CD4-positive, alpha-beta T cell (primary cell): Measurements from ENCODE around the gene KIAA1328. TPM values are rescaled to one million over a fixed set of nuclear protein-coding genes. Genes with fewer than 3 reads are reported as not detected.

Source experiments
- ATAC-seq: fragments of 200-7000 bp; cut with Tn5 transposase; one replicate; pipeline ENCODE4 v1.10.0; 2022; ENCODE audit warnings: mild to moderate bottlenecking; ENCODE audit not compliant: poor library complexity
- CTCF ChIA-PET: fragments of 350-600 bp; sonication (Branson Sonifier 250); formaldehyde crosslinking; loops from one replicate; lab custom pipeline; 2021; ENCODE audit warnings: antibody characterized with exemption, inconsistent platforms; lab: Charles Lee
- POLR2A ChIA-PET: fragments of 350-600 bp; sonication (Branson Sonifier 250); formaldehyde crosslinking; loops from one replicate; lab custom pipeline; 2021; ENCODE audit warnings: antibody characterized with exemption, inconsistent platforms; lab: Charles Lee
- DNase-seq, 14 experiments: peaks; one replicate each; pipeline ENCODE4 v3.0.0-alpha.2; 2013 to 2020; ENCODE audit warnings: mixed read lengths in 2 of 14
- H3K27ac ChIP-seq, 2 donors: one replicate each; pipeline versions ENCODE4 v1.5.1 to v1.7.0; 2013; ENCODE audit warnings: low read length in 2 of 2, low read depth in 1 of 2, mild to moderate bottlenecking in 1 of 2
- H3K27me3 ChIP-seq, 2 experiments: 1 replicate in 1 of 2; 2 replicates in 1 of 2; pipeline versions ENCODE4 v1.6.1 to v1.7.0; 2013; ENCODE audit warnings: low read length in 2 of 2, control low read depth in 1 of 2, mild to moderate bottlenecking in 1 of 2, moderate library complexity in 1 of 2; ENCODE audit not compliant: insufficient read depth in 2 of 2, control insufficient read depth in 1 of 2
- H3K36me3 ChIP-seq: one replicate; pipeline ENCODE4 v1.6.1; 2013; ENCODE audit warnings: low read length, control low read depth; ENCODE audit not compliant: insufficient read depth
- H3K4me1 ChIP-seq: one replicate; pipeline ENCODE4 v1.6.1; 2013; ENCODE audit warnings: low read length, control low read depth; ENCODE audit not compliant: insufficient read depth
- H3K4me3 ChIP-seq: one replicate; pipeline ENCODE4 v1.5.1; 2013; ENCODE audit warnings: mild to moderate bottlenecking, low read length, moderate library complexity
- H3K9me3 ChIP-seq, 2 experiments: 1 replicate in 1 of 2; 2 replicates in 1 of 2; pipeline versions ENCODE4 v1.6.1 to v1.7.0; 2013; ENCODE audit warnings: low read length in 2 of 2, mild to moderate bottlenecking in 2 of 2, control low read depth in 1 of 2, moderate library complexity in 1 of 2; ENCODE audit not compliant: control insufficient read depth in 1 of 2, insufficient read depth in 1 of 2
- H3K27ac Mint-ChIP-seq: one replicate; pipeline ENCODE4 v1.8.0; 2020; ENCODE audit warnings: mixed read lengths
- H3K27me3 Mint-ChIP-seq: one replicate; pipeline ENCODE4 v1.8.0; 2021; ENCODE audit warnings: mixed read lengths
- H3K36me3 Mint-ChIP-seq: one replicate; pipeline ENCODE4 v1.8.0; 2021; ENCODE audit warnings: low read depth, mixed read lengths
- H3K4me1 Mint-ChIP-seq: one replicate; pipeline ENCODE4 v1.8.0; 2021; ENCODE audit warnings: low read depth, mixed read lengths
- H3K4me3 Mint-ChIP-seq: one replicate; pipeline ENCODE4 v1.8.0; 2020; ENCODE audit warnings: mild to moderate bottlenecking, mixed read lengths
- H3K9me3 Mint-ChIP-seq: one replicate; pipeline ENCODE4 v1.8.0; 2020; ENCODE audit warnings: mixed read lengths
- intact Hi-C, 2 experiments: fragments of 100-400 bp; cut with DNase I in 1 of 2; cut with micrococcal nuclease in 1 of 2; formaldehyde crosslinking; loops; one replicate each; pipeline versions ENCODE4 v1.15.1 to v1.9.0; 2023 to 2025; cut with DNase I, micrococcal nuclease
- total RNA-seq, 174 experiments: library from RNA in 2 of 174; stranded (reverse) in 2 of 174; gene quantifications; one replicate each; pipeline ENCODE4 v1.2.3 and lab custom pipeline; 2021 to 2026
- TF ChIP-seq, protein P1 (sequence below): fragments of 200-600 bp; IDR thresholded peaks from one replicate; pipeline ENCODE4 v1.8.0; 2022; ENCODE audit warnings: antibody characterized with exemption, mild to moderate bottlenecking

Gene KIAA1328
- total RNA-seq, 2 experiments from 2014 or later, result 8.7 to 9.4 TPM

DNA sequence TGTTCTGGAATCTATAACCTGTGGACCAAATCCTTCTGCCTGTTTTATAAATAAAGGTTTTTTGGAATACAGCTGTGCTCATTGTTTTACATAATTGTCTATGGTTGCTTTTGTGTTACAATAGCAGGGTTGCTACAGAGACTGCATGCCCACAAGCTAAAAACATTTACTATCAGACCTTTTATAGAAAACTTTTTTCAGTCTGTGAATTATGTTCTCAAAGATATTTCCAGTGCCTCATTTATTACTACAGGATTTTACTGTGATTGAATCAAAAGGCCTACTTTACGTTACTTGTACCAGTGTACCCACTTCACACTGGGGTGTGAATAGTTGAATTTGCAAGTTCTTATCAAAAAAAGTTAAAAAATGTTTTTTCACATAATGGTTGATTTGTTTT lies 7.0 kb downstream of the KIAA1328 start:
- no peaks in the 10 kb centered on the region for H3K4me1 ChIP-seq
- DNase-seq (no peak), ATAC-seq (no peak)
- ChIA-PET POLR2A (no interaction called here), CTCF (no interaction called here)
- H3K4me3 ChIP-seq, result no peak overlapping the region
- Mint-ChIP-seq H3K27me3 (no peaks in the 10 kb centered on the region), H3K27ac (no peak overlapping the region), H3K4me3 (no peak overlapping the region), H3K4me1 (peaks cover 13% of the 10 kb centered on the region), H3K36me3 (peaks cover 56% of the 10 kb centered on the region), H3K9me3 (no peaks in the 10 kb centered on the region)
- TF ChIP-seq, protein P1, sequence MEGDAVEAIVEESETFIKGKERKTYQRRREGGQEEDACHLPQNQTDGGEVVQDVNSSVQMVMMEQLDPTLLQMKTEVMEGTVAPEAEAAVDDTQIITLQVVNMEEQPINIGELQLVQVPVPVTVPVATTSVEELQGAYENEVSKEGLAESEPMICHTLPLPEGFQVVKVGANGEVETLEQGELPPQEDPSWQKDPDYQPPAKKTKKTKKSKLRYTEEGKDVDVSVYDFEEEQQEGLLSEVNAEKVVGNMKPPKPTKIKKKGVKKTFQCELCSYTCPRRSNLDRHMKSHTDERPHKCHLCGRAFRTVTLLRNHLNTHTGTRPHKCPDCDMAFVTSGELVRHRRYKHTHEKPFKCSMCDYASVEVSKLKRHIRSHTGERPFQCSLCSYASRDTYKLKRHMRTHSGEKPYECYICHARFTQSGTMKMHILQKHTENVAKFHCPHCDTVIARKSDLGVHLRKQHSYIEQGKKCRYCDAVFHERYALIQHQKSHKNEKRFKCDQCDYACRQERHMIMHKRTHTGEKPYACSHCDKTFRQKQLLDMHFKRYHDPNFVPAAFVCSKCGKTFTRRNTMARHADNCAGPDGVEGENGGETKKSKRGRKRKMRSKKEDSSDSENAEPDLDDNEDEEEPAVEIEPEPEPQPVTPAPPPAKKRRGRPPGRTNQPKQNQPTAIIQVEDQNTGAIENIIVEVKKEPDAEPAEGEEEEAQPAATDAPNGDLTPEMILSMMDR, result no peak
- H3K27me3 ChIP-seq, result no peaks in the 10 kb centered on the region
- H3K27ac ChIP-seq, result no peak overlapping the region
- intact Hi-C loops, result no loop called here
- no peaks in the 10 kb centered on the region for H3K9me3 ChIP-seq
- peaks cover 19% of the 10 kb centered on the region for H3K36me3 ChIP-seq

DNA sequence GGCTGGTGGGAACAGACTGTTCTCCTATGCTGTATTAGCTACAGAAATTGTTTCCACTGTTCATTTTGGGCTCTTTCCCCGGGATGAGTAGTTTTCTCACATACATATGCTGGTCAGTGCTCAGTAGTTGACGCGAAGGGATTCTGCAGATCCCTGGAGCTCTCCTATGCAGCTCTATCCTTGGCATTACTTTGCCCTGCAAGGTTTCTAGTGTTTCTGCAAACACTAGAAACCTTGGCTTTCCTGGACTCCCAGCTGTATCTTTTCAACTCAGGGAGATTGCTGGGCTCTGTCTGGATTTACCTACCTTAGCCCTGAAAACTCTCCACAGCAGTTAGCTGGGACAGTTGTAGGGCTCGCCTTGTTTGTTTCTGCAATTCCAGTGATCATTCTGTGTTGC lies 10.9 kb downstream of the KIAA1328 start:
- POLR2A ChIA-PET, result no interaction called here

DNA sequence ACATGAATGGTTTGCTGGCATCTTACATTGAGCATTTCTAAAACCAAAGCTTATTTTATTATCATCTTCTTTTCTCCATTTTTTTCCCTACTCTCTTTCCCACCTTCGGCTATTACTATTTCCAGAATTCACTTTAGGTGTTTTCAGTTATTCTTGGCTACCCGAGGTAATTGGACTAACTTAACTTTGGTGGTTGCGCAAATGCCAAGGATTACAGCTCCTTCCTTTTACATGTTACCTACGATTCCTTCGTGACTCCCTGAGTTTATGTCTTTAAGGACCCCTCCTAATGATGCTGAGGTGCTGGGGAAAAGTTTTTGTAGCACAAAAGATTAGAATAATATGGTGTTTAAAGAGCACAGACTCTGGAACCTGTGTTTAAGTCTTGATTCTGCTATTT lies 14.3 kb downstream of the KIAA1328 start:
- Mint-ChIP-seq H3K27ac (no peak overlapping the region), H3K36me3 (peaks cover 69% of the 10 kb centered on the region), H3K27me3 (no peaks in the 10 kb centered on the region), H3K4me3 (no peak overlapping the region), H3K9me3 (no peaks in the 10 kb centered on the region), H3K4me1 (peaks cover 6% of the 10 kb centered on the region)
- intact Hi-C loops, result no loop called here
- TF ChIP-seq, protein P1, result no peak
- no peaks in the 10 kb centered on the region for H3K4me1 ChIP-seq
- CTCF ChIA-PET, result no interaction called here
- ATAC-seq (no peak), DNase-seq (no peak)
- POLR2A ChIA-PET, result no interaction called here
- H3K27me3 ChIP-seq, result no peaks in the 10 kb centered on the region
- peaks cover 8% of the 10 kb centered on the region for H3K36me3 ChIP-seq
- no peak overlapping the region for H3K27ac ChIP-seq
- H3K4me3 ChIP-seq, result no peak overlapping the region
- H3K9me3 ChIP-seq, result no peaks in the 10 kb centered on the region

More for the DNA sequence above, 10.9 kb downstream of the KIAA1328 start:
- H3K36me3 Mint-ChIP-seq, result peaks cover 79% of the 10 kb centered on the region
- no peak overlapping the region for H3K4me3 Mint-ChIP-seq
- ATAC-seq (no peak), DNase-seq (no peak)
- Histone ChIP-seq H3K4me3 (no peak overlapping the region), H3K4me1 (no peaks in the 10 kb centered on the region), H3K9me3 (no peaks in the 10 kb centered on the region), H3K27ac (no peak overlapping the region), H3K36me3 (peaks cover 20% of the 10 kb centered on the region), H3K27me3 (no peaks in the 10 kb centered on the region)
- peaks cover 6% of the 10 kb centered on the region for H3K4me1 Mint-ChIP-seq
- CTCF ChIA-PET, result interaction anchor here (1.2 kb wide), 1 partner anchor 11 kb away, joined by 4 read pairs; the partner anchor contains the start of genes KIAA1328 and TPGS2
- no peaks in the 10 kb centered on the region for H3K9me3 Mint-ChIP-seq
- TF ChIP-seq, protein P1, result no peak
- no peaks in the 10 kb centered on the region for H3K27me3 Mint-ChIP-seq
- intact Hi-C loops, result no loop called here
- no peak overlapping the region for H3K27ac Mint-ChIP-seq
